ENCODE results near the gene RTEL1.
A peak's percentile ranks its signal among the peaks of the same experiment; 100 is the strongest.
"Not testable (repeated sequence)": the region's sequence is repeated elsewhere in the genome, so short reads cannot be mapped to it uniquely, and the experiment has no call there.

RTEL1 gene

GRCh38 chr20:63718996-63719395 is 60.9 kb downstream of the RTEL1 start:
- no peak for DNase-seq (ENCODE audit: low read depth in 3 of 3)

- not testable (repeated sequence) for DNase-seq (ENCODE audit: low read depth in 3 of 3)
Observed at GRCh38 chr20:63722967-63723622, 65.0 kb downstream of the RTEL1 start.

- DNase-seq (ENCODE audit: low read depth in 3 of 3), result not testable (repeated sequence)
Observed at GRCh38 chr20:63730189-63730733, 72.1 kb downstream of the RTEL1 start.

- DNase-seq (ENCODE audit: low read depth in 3 of 3), result no peak
Observed at GRCh38 chr20:63731410-63731809, 73.3 kb downstream of the RTEL1 start.

- DNase-seq (ENCODE audit: low read depth in 3 of 3), result no peak
Observed at GRCh38 chr20:63732118-63733095, 74.3 kb downstream of the RTEL1 start.

- DNase-seq (ENCODE audit: low read depth in 3 of 3), result no peak
Observed at GRCh38 chr20:63733117-63733516, 75.0 kb downstream of the RTEL1 start.

- DNase-seq (ENCODE audit: low read depth in 3 of 3), result no peak
Observed at GRCh38 chr20:63733579-63734081, 75.5 kb downstream of the RTEL1 start.

GRCh38 chr20:63734111-63734945 is 76.2 kb downstream of the RTEL1 start:
- DNase-seq (ENCODE audit: low read depth in 3 of 3), result no peak

- DNase-seq (ENCODE audit: low read depth in 3 of 3), result no peak
Observed at GRCh38 chr20:63734946-63735858, 77.1 kb downstream of the RTEL1 start.

- DNase-seq (ENCODE audit: low read depth in 3 of 3), result peak in 2 of 3 experiments; percentile 51 to 61
Observed at GRCh38 chr20:63735859-63736718, 78.0 kb downstream of the RTEL1 start, which contains the start of gene LIME1. Gene LIME1, plus strand, starts transcription at chr20:63736664. Its CDS starts 886 bp downstream, at chr20:63737550.

GRCh38 chr20:63736893-63737694 is 79.0 kb downstream of the RTEL1 start:
- DNase-seq (ENCODE audit: low read depth in 3 of 3), result no peak

GRCh38 chr20:63737695-63737944 is 79.5 kb downstream of the RTEL1 start:
- DNase-seq (ENCODE audit: low read depth in 3 of 3), result no peak

- no peak for DNase-seq (ENCODE audit: low read depth in 3 of 3)
Observed at GRCh38 chr20:63737945-63738686, 80.0 kb downstream of the RTEL1 start.

GRCh38 chr20:63738687-63739129 is 80.6 kb downstream of the RTEL1 start:
- DNase-seq (ENCODE audit: low read depth in 3 of 3), result no peak

GRCh38 chr20:63739130-63740069 is 81.3 kb downstream of the RTEL1 start, which contains the start of gene SLC2A4RG:
Gene SLC2A4RG, plus strand, starts transcription at chr20:63739776. Its CDS starts 137 bp downstream, at chr20:63739913.
- peak in 1 of 3 experiments; percentile 56 for DNase-seq (ENCODE audit: low read depth in 3 of 3)

GRCh38 chr20:63740070-63740626 is 82.0 kb downstream of the RTEL1 start:
- no peak for DNase-seq (ENCODE audit: low read depth in 3 of 3)
